Body of pancreas (tissue), 4 donors: ENCODE data around the gene NUP210. TPM values are rescaled to one million over a fixed set of nuclear protein-coding genes. Genes with fewer than 3 reads are reported as not detected.

Experiments
- ATAC-seq: fragments of 150-250 bp; one replicate; pipeline ENCODE4 v1.9.1; 2016
- DNase-seq, 4 donors: peaks; one replicate each; pipeline ENCODE4 v3.0.0-alpha.2; 2019
- H3K27ac ChIP-seq, 4 donors: fragments of 200-600 bp; sonication (generic); 1 replicate in 3 of 4; 2 replicates in 1 of 4; pipeline versions ENCODE4 v1.5.1 to v1.6.1; 2016 to 2019; ENCODE audit warnings: mild to moderate bottlenecking in 1 of 4, mixed read lengths in 1 of 4, moderate library complexity in 1 of 4
- H3K27me3 ChIP-seq, 2 donors: fragments of 200-600 bp; sonication (generic); one replicate each; pipeline ENCODE4 v1.6.0; 2016; ENCODE audit warnings: mild to moderate bottlenecking in 1 of 2
- H3K36me3 ChIP-seq, 2 donors: fragments of 200-600 bp; sonication (generic); replicated peaks in 1 of 2; 2 replicates each; pipeline ENCODE4 v1.5.1; 2016; ENCODE audit warnings: low read depth in 2 of 2; ENCODE audit not compliant: insufficient read depth in 1 of 2
- H3K4me1 ChIP-seq: fragments of 200-600 bp; sonication (generic); one replicate; pipeline ENCODE4 v1.6.0; 2016
- H3K4me3 ChIP-seq, 2 donors: fragments of 200-600 bp; sonication (generic); 1 replicate in 1 of 2; 2 replicates in 1 of 2; pipeline ENCODE4 v1.5.1; 2016 to 2019
- H3K9me3 ChIP-seq, 3 donors: fragments of 200-600 bp; sonication (generic); 1 replicate in 2 of 3; 2 replicates in 1 of 3; pipeline ENCODE4 v1.5.1; 2016
- POLR2A ChIP-seq, 3 donors: fragments of 450-650 bp; IDR thresholded peaks; one replicate each; pipeline ENCODE4 v1.6.1; 2016; ENCODE audit warnings: antibody characterized with exemption in 3 of 3, mild to moderate bottlenecking in 2 of 3
- WGBS, 2 donors: methylation state at CpG; one replicate each; pipeline ENCODE4 v1.1.5; 2017; 5-methylcytosine and 5-hydroxymethylcytosine counted together
- intact Hi-C: fragments of 100-400 bp; cut with DNase I; formaldehyde crosslinking; loops from one replicate; pipeline ENCODE4 v1.15.1; 2023
- small RNA-seq: library from RNA; depleted of rRNA; stranded (forward); fragments of <200 nt; gene quantifications from one replicate; pipeline ENCODE3, GENCODE V24; 2016
- total RNA-seq, 2 donors: library from RNA; depleted of rRNA; stranded (reverse); fragments of >200 nt; gene quantifications; one replicate each; pipeline ENCODE4 v1.1.0, GENCODE V29; 2016
- TF ChIP-seq, protein P1 (sequence below), 7 experiments: fragments of 450-650 bp in 4 of 7; fragments of 200-600 bp in 3 of 7; sonication (generic) in 3 of 7; IDR thresholded peaks; one replicate each; pipeline ENCODE4 v1.5.1; 2016 to 2019; ENCODE audit warnings: antibody characterized with exemption in 7 of 7

Gene NUP210
- total RNA-seq, 2 donors from 2014 or later, result 16.3 to 19.1 TPM

DNA sequence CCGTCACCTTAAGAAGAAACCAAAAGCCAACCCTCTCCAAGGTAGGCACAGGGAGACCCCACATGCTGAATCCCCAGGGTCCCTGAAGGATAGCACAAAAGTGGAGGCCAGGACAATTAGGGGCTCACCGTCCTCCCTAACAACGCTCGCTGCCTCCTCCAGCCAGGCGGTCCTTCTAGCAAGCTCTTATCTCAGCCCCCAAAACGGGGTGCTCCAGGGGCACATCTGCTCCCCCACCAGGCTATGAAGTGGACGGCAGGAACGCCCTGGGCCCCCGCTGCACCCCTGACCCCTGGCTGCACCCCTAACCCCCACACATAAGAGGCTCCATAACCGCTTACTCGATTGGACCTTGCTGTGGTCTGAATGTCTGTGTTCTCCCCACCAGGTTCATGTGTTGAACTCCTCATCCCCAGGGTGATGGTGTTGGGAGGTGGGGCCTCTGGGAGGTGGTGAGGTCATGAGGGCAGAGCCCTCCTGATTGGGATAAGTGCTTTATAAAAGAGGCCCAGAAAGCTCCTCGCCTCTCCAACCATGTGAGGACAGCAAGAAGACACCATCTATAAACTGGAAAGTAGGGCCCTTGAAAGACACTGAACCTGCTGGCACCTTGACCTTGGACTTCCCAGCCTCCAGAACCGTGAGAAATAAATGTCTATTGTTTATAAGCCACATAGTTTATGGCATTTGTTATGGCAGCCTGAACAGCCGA is 153.3 kb downstream of the NUP210 start:
- 83 to 89% methylated on average over 14 of the region's 14 CpGs for WGBS, 2 donors
- Histone ChIP-seq H3K27ac (no peak overlapping the region), H3K9me3 (no peaks in the 10 kb centered on the region), H3K36me3 (no peaks in the 10 kb centered on the region), H3K27me3 (no peaks in the 10 kb centered on the region), H3K4me3 (no peak overlapping the region), H3K4me1 (no peaks in the 10 kb centered on the region)
- no peak for ATAC-seq
- DNase-seq, result no peak
- intact Hi-C loops, result no loop called here
- TF ChIP-seq, protein P1, sequence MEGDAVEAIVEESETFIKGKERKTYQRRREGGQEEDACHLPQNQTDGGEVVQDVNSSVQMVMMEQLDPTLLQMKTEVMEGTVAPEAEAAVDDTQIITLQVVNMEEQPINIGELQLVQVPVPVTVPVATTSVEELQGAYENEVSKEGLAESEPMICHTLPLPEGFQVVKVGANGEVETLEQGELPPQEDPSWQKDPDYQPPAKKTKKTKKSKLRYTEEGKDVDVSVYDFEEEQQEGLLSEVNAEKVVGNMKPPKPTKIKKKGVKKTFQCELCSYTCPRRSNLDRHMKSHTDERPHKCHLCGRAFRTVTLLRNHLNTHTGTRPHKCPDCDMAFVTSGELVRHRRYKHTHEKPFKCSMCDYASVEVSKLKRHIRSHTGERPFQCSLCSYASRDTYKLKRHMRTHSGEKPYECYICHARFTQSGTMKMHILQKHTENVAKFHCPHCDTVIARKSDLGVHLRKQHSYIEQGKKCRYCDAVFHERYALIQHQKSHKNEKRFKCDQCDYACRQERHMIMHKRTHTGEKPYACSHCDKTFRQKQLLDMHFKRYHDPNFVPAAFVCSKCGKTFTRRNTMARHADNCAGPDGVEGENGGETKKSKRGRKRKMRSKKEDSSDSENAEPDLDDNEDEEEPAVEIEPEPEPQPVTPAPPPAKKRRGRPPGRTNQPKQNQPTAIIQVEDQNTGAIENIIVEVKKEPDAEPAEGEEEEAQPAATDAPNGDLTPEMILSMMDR (IDR thresholded peaks at IDR 0.05), result no peak
- no peak for TF ChIP-seq POLR2A (IDR thresholded peaks at IDR 0.05)

Small RNA genes lying within 50 kb of the gene (small RNA-seq; reads per million reads assigned to genes)
- gene AC027124.2, result not detected

Other genes with a start within 250 kb of the NUP210 start
- 10 to 100 TPM; 13.8 to 45.4 TPM for gene HDAC11, start 60.0 kb upstream of the NUP210 start, total RNA-seq
- 10 to 100 TPM; 18.9 to 54.7 TPM for gene FBLN2, start 128.8 kb upstream of the NUP210 start, total RNA-seq